ENCODE measurements around the gene MYO9B.
"Not testable (repeated sequence)": the region's sequence is repeated elsewhere in the genome, so short reads cannot be mapped to it uniquely, and the experiment has no call there.

The MYO9B gene

DNA sequence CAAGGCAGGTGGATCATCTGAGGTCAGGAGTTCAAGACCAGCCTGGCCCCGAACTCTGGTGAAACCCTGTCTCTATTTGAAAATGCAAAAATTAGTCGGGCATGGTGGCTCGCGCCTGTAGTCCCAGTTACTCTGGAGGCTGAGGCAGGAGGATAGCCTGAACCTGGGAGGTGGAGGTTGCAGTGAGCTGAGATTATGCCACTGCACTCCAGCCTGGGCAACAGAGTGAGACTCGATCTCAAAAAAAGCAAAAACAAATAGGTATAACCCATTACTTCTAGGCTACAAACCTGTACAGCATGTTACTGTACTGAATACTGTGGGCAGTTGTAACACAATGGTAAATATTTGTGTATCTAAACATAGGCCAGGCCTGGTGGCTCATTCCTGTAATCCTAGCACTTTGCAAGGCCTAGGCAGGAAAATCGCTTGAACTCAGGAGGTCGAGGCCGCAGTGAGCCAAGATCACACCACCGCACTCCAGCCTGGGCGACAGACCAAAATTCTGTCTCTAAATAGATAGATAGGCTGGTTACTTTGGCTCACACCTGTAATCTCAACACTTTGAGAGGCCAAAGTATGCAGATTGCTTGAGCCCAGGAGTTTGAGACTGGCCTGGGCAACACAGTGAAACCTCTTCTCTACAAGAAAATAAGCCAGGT, 63.5 kb downstream of the MYO9B start:
- no peak for DNase-seq
- Mint-ChIP-seq H3K9me3 (no peaks in the 10 kb centered on the region), H3K27me3 (ENCODE audit: low read depth, poor library complexity) (peaks cover 3% of the 10 kb centered on the region), H3K4me1 (peaks cover 28% of the 10 kb centered on the region), H3K27ac (no peak overlapping the region), H3K4me3 (no peak overlapping the region), H3K36me3 (ENCODE audit: low read depth) (peaks cover 9% of the 10 kb centered on the region)
- TF ChIP-seq CTCF (IDR thresholded peaks at IDR 0.05), result no peak

DNA sequence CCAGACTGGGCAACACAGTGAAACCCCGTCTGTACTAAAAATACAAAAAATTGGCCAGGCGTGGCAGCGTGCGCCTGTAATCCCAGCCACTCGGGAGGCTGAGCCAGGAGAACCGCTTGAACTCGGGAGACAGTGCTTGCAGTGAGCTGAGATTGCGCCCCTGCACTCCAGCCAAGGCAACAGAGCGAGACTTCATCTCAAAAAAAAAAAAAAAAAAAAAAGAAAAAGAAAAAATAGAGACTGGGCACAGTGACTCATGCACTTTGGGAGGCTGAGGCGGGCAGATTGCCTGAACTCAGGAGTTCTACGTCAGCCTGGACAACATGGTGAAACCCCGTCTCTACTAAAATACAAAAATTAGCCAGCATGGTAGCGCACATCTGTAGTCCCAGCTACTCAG, 69.2 kb downstream of the MYO9B start:
- H3K27me3 Mint-ChIP-seq (ENCODE audit: low read depth, poor library complexity); H3K9me3 Mint-ChIP-seq; H3K4me1 Mint-ChIP-seq; H3K4me3 Mint-ChIP-seq; DNase-seq: not testable (repeated sequence)
- Mint-ChIP-seq H3K27ac (peak overlapping the region; percentile 83), H3K36me3 (ENCODE audit: low read depth) (peaks cover 20% of the 10 kb centered on the region)

- Mint-ChIP-seq H3K36me3 (ENCODE audit: low read depth) (peaks cover 21% of the 10 kb centered on the region), H3K27ac (no peak overlapping the region), H3K4me3 (no peak overlapping the region), H3K9me3 (no peaks in the 10 kb centered on the region), H3K27me3 (ENCODE audit: low read depth, poor library complexity) (peaks cover 3% of the 10 kb centered on the region), H3K4me1 (peaks cover 4% of the 10 kb centered on the region)
- DNase-seq, result no peak
- no peak for TF ChIP-seq CTCF (IDR thresholded peaks at IDR 0.05)
These were observed 70.2 kb downstream of the MYO9B start for GRCh38 chr19:17145546-17146497.

- Mint-ChIP-seq H3K27me3 (ENCODE audit: low read depth, poor library complexity) (no peaks in the 10 kb centered on the region), H3K36me3 (ENCODE audit: low read depth) (peaks cover 27% of the 10 kb centered on the region), H3K4me1 (peaks cover 4% of the 10 kb centered on the region), H3K9me3 (no peaks in the 10 kb centered on the region), H3K27ac (no peak overlapping the region), H3K4me3 (no peak overlapping the region)
- no peak for TF ChIP-seq CTCF (IDR thresholded peaks at IDR 0.05)
- no peak for DNase-seq
These were observed 72.6 kb downstream of the MYO9B start for GRCh38 chr19:17148130-17148529.

GRCh38 chr19:17149393-17150135, 74.0 kb downstream of the MYO9B start:
- DNase-seq, result no peak
- H3K27ac Mint-ChIP-seq, result peak overlapping the region; percentile 22

More at GRCh38 chr19:17149393-17150135, 74.0 kb downstream of the MYO9B start:
- H3K36me3 Mint-ChIP-seq (ENCODE audit: low read depth), result peaks cover 39% of the 10 kb centered on the region
- H3K27me3 Mint-ChIP-seq (ENCODE audit: low read depth, poor library complexity), result no peaks in the 10 kb centered on the region
- peaks cover 4% of the 10 kb centered on the region for H3K4me1 Mint-ChIP-seq
- no peak for TF ChIP-seq CTCF (IDR thresholded peaks at IDR 0.05)
- H3K4me3 Mint-ChIP-seq, result no peak overlapping the region
- no peaks in the 10 kb centered on the region for H3K9me3 Mint-ChIP-seq
